ENCODE results near the gene MED13L.

Gene MED13L

GRCh38 chr12:116319898-116320621 is 42.6 kb upstream of the MED13L start:
- TF ChIP-seq CTCF (IDR thresholded peaks at IDR 0.05; ENCODE audit: low read depth, low read length, missing control alignments) = no peak
- peak overlapping the region; percentile 25 for H3K4me3 ChIP-seq (replicated peaks; ENCODE audit: low read depth, low read length)
- peak; percentile 93 for DNase-seq (ENCODE audit: extremely low read depth, low read depth)

GRCh38 chr12:116319233-116319897 is 41.9 kb upstream of the MED13L start:
- DNase-seq (ENCODE audit: extremely low read depth, low read depth) = peak; percentile 62
- TF ChIP-seq CTCF (IDR thresholded peaks at IDR 0.05; ENCODE audit: low read depth, low read length, missing control alignments) = no peak

GRCh38 chr12:116318576-116319232 is 41.2 kb upstream of the MED13L start:
- TF ChIP-seq CTCF (IDR thresholded peaks at IDR 0.05; ENCODE audit: low read depth, low read length, missing control alignments) = no peak
- no peak for DNase-seq (ENCODE audit: extremely low read depth, low read depth)

More at GRCh38 chr12:116319233-116319897, 41.9 kb upstream of the MED13L start:
- H3K4me3 ChIP-seq (replicated peaks; ENCODE audit: low read depth, low read length) = peak overlapping the region; percentile 25

GRCh38 chr12:116317986-116318575 is 40.6 kb upstream of the MED13L start:
- no peak for DNase-seq (ENCODE audit: extremely low read depth, low read depth)
- no peak for TF ChIP-seq CTCF (IDR thresholded peaks at IDR 0.05; ENCODE audit: low read depth, low read length, missing control alignments)
- H3K4me3 ChIP-seq (replicated peaks; ENCODE audit: low read depth, low read length) = no peak overlapping the region

More at GRCh38 chr12:116318576-116319232, 41.2 kb upstream of the MED13L start:
- no peak overlapping the region for H3K4me3 ChIP-seq (replicated peaks; ENCODE audit: low read depth, low read length)

GRCh38 chr12:116317139-116317538 is 39.6 kb upstream of the MED13L start:
- no peak overlapping the region for H3K4me3 ChIP-seq (replicated peaks; ENCODE audit: low read depth, low read length)
- no peak for DNase-seq (ENCODE audit: extremely low read depth, low read depth)
- no peak for TF ChIP-seq CTCF (IDR thresholded peaks at IDR 0.05; ENCODE audit: low read depth, low read length, missing control alignments)

- TF ChIP-seq CTCF (IDR thresholded peaks at IDR 0.05; ENCODE audit: low read depth, low read length, missing control alignments) = no peak
- H3K4me3 ChIP-seq (replicated peaks; ENCODE audit: low read depth, low read length) = no peak overlapping the region
- DNase-seq (ENCODE audit: extremely low read depth, low read depth) = no peak
Observed at GRCh38 chr12:116314477-116314876, 37.0 kb upstream of the MED13L start.
